Tibial artery (tissue), 4 donors: ENCODE data around the gene NOD2.

Source experiments
- DNase-seq, 2 donors: peaks; one replicate each; pipeline ENCODE4 v3.0.0-alpha.2; 2019
- H3K27ac ChIP-seq, 2 donors: fragments of 200-600 bp; sonication (generic) in 1 of 2; 1 replicate in 1 of 2; 2 replicates in 1 of 2; pipeline ENCODE4 v1.5.1; 2018 to 2019; ENCODE audit warnings: mild to moderate bottlenecking in 1 of 2
- H3K27me3 ChIP-seq, 2 donors: fragments of 200-600 bp; sonication (generic) in 1 of 2; one replicate each; pipeline versions ENCODE4 v1.5.1 to v1.6.0; 2016 to 2019
- H3K36me3 ChIP-seq, 3 donors: fragments of 200-600 bp; sonication (generic) in 2 of 3; one replicate each; pipeline ENCODE4 v1.5.1; 2016 to 2019; ENCODE audit warnings: mild to moderate bottlenecking in 2 of 3
- H3K4me1 ChIP-seq, 4 donors: fragments of 200-600 bp; sonication (generic) in 2 of 4; 1 replicate in 3 of 4; 2 replicates in 1 of 4; pipeline ENCODE4 v1.5.1; 2016 to 2019
- H3K4me3 ChIP-seq, 2 donors: fragments of 200-600 bp; sonication (generic) in 1 of 2; 1 replicate in 1 of 2; 2 replicates in 1 of 2; pipeline ENCODE4 v1.5.1; 2018 to 2019; ENCODE audit warnings: mild to moderate bottlenecking in 2 of 2
- H3K9me3 ChIP-seq, 3 donors: fragments of 200-600 bp; sonication (generic) in 1 of 3; one replicate each; pipeline ENCODE4 v1.5.1; 2016 to 2019
- CTCF ChIP-seq, 2 experiments: fragments of 200-600 bp in 1 of 2; fragments of 450-650 bp in 1 of 2; IDR thresholded peaks; one replicate each; pipeline ENCODE4 v1.5.1; 2017 to 2019; ENCODE audit warnings: antibody characterized with exemption in 2 of 2, mild to moderate bottlenecking in 1 of 2, moderate library complexity in 1 of 2
- intact Hi-C: fragments of 100-400 bp; cut with DNase I; formaldehyde crosslinking; loops from one replicate; pipeline ENCODE4 v1.15.0; 2023; ENCODE audit warnings: low total_unique reads

The NOD2 gene

GRCh38 chr16:50776037-50776436 is 82.6 kb downstream of the NOD2 start:
- no peaks in the 10 kb centered on the region for H3K27me3 ChIP-seq
- H3K27ac ChIP-seq: no peak overlapping the region
- no peak for TF ChIP-seq CTCF (IDR thresholded peaks at IDR 0.05)
- DNase-seq: no peak
- H3K4me1 ChIP-seq: no peaks in the 10 kb centered on the region
- no peaks in the 10 kb centered on the region for H3K9me3 ChIP-seq
- no peak overlapping the region for H3K4me3 ChIP-seq
- peaks cover 11 to 23% (median 13%) of the 10 kb centered on the region in 3 donors for H3K36me3 ChIP-seq
- intact Hi-C loops: no loop called here

DNA sequence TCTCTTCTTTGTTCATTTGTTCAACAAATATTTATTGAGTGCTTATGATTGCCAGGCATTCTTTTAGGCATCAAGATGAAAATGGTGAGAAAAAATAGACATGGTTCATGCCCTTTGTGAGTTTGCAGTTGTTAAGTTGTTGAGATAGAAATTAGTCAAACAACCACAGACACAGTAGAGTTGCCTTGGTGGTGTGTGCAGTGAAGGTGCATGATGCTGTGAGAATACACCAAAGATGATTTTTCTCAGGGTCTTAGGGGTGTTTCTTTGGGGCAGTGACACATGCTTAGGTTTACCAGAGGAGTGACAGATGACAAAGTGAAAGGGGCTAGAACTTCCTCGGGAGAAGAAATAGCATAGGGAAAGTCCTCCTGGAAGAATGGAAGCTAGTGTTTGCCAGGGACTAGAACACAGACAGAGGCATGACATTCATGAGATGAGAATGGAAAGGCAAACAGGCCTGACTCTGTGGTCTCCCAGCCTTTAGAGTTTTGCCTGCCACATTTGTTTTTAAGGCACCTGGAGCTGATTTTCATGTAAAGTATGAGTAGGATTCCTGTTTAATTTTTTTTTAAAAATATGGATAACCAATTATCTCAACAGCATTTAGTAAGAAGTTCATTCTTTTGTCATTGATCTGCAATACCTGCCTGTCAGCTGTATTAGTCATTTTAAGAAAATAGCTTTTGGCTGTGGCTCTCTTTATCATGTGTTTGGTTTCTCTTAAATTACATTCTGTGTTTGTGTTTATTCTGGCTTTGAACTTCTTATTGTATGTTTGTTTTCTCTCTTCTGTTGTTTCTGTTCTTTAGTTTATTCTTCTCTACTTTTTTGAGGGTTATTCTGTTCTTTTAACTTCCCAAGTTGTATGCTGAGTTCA is 85.1 kb downstream of the NOD2 start:
- intact Hi-C loops: no loop called here
- no peak for TF ChIP-seq CTCF (IDR thresholded peaks at IDR 0.05)
- no peaks in the 10 kb centered on the region for H3K9me3 ChIP-seq
- no peak overlapping the region for H3K27ac ChIP-seq
- H3K4me3 ChIP-seq: no peak overlapping the region
- H3K4me1 ChIP-seq: no peaks in the 10 kb centered on the region
- no peak for DNase-seq
- H3K27me3 ChIP-seq: no peaks in the 10 kb centered on the region
- H3K36me3 ChIP-seq: peaks cover 31 to 47% (median 37%) of the 10 kb centered on the region in 3 donors

DNA sequence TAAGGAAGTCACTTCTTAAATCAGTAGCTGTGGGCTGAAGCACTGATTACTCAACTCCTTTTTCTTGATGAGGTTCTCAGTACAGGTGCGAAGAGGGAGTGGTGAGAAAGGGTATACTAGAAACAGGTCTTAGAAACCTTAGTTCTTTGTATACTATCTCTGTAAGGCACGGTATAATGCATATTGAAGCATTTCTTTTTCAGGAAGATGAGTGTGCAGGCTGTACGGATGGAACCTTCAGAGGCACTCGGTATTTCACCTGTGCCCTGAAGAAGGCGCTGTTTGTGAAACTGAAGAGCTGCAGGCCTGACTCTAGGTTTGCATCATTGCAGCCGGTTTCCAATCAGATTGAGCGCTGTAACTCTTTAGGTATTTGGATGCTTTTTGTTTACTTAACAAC is 87.6 kb downstream of the NOD2 start:
- no peak for TF ChIP-seq CTCF (IDR thresholded peaks at IDR 0.05)
- Histone ChIP-seq H3K27me3 (no peaks in the 10 kb centered on the region), H3K9me3 (no peaks in the 10 kb centered on the region), H3K36me3 (peaks cover 36 to 69% (median 55%) of the 10 kb centered on the region in 3 donors), H3K4me1 (no peaks in the 10 kb centered on the region), H3K4me3 (no peak overlapping the region), H3K27ac (no peak overlapping the region)
- intact Hi-C loops: no loop called here
- no peak for DNase-seq

GRCh38 chr16:50781518-50781917 is 88.1 kb downstream of the NOD2 start:
- H3K27ac ChIP-seq: no peak overlapping the region
- intact Hi-C loops: no loop called here
- no peak overlapping the region for H3K4me3 ChIP-seq
- peaks cover 36 to 74% (median 59%) of the 10 kb centered on the region in 3 donors for H3K36me3 ChIP-seq
- H3K4me1 ChIP-seq: no peaks in the 10 kb centered on the region
- no peaks in the 10 kb centered on the region for H3K9me3 ChIP-seq
- DNase-seq: no peak
- TF ChIP-seq CTCF (IDR thresholded peaks at IDR 0.05): no peak
- no peaks in the 10 kb centered on the region for H3K27me3 ChIP-seq
